Osteocyte (in vitro differentiated cells): Measurements from ENCODE around the gene TMPRSS11D. TPM values are rescaled to one million over a fixed set of nuclear protein-coding genes. Genes with fewer than 3 reads are reported as not detected.

Source experiments
- DNase-seq: peaks from one replicate; pipeline ENCODE4 v3.0.0; 2021; ENCODE audit warnings: mixed read lengths; ENCODE audit not compliant: unreplicated experiment; ENCODE audit errors: extremely low spot score
- H3K27ac Mint-ChIP-seq: one replicate; pipeline ENCODE4 v1.8.0; 2021; ENCODE audit warnings: mild to moderate bottlenecking, mixed read lengths; ENCODE audit not compliant: unreplicated experiment
- H3K27me3 Mint-ChIP-seq: one replicate; pipeline ENCODE4 v1.8.0; 2021; ENCODE audit warnings: mixed read lengths; ENCODE audit not compliant: unreplicated experiment
- H3K36me3 Mint-ChIP-seq: one replicate; pipeline ENCODE4 v1.8.0; 2021; ENCODE audit warnings: mixed read lengths; ENCODE audit not compliant: unreplicated experiment
- H3K4me1 Mint-ChIP-seq: one replicate; pipeline ENCODE4 v1.8.0; 2021; ENCODE audit warnings: mixed read lengths; ENCODE audit not compliant: unreplicated experiment
- H3K4me3 Mint-ChIP-seq: one replicate; pipeline ENCODE4 v1.8.0; 2021; ENCODE audit warnings: mild to moderate bottlenecking, moderate library complexity, mixed read lengths; ENCODE audit not compliant: unreplicated experiment
- H3K9me3 Mint-ChIP-seq: one replicate; pipeline ENCODE4 v1.8.0; 2021; ENCODE audit warnings: mixed read lengths; ENCODE audit not compliant: unreplicated experiment
- CTCF ChIP-seq: fragments of 200-600 bp; sonication (generic); IDR thresholded peaks from 2 replicates; pipeline ENCODE4 v1.5.0; 2021; ENCODE audit warnings: antibody characterized with exemption, mild to moderate bottlenecking, moderate library complexity
- total RNA-seq: library from RNA; stranded (reverse); gene quantifications from 2 replicates; pipeline ENCODE4 v1.2.1, GENCODE V29; 2021

Gene TMPRSS11D
- total RNA-seq, 1 donor from 2014 or later = not detected

- H3K4me3 Mint-ChIP-seq = no peak overlapping the region
- no peak for TF ChIP-seq CTCF
- peaks cover 35% of the 10 kb centered on the region for H3K27me3 Mint-ChIP-seq
- no peak overlapping the region for H3K27ac Mint-ChIP-seq
- no peak for DNase-seq
- no peaks in the 10 kb centered on the region for H3K9me3 Mint-ChIP-seq
- H3K4me1 Mint-ChIP-seq = no peaks in the 10 kb centered on the region
- no peaks in the 10 kb centered on the region for H3K36me3 Mint-ChIP-seq
Measured at GRCh38 chr4:67907650-67908049, 23.8 kb upstream of the TMPRSS11D start.

GRCh38 chr4:67899096-67899495 is 15.3 kb upstream of the TMPRSS11D start:
- no peak for TF ChIP-seq CTCF
- H3K4me3 Mint-ChIP-seq = no peak overlapping the region
- H3K27me3 Mint-ChIP-seq = peaks cover 7% of the 10 kb centered on the region
- H3K27ac Mint-ChIP-seq = no peak overlapping the region
- H3K4me1 Mint-ChIP-seq = no peaks in the 10 kb centered on the region
- H3K9me3 Mint-ChIP-seq = no peaks in the 10 kb centered on the region
- no peaks in the 10 kb centered on the region for H3K36me3 Mint-ChIP-seq
- DNase-seq = no peak

GRCh38 chr4:67897686-67898085 is 13.9 kb upstream of the TMPRSS11D start:
- Mint-ChIP-seq H3K27me3 (no peaks in the 10 kb centered on the region), H3K4me3 (no peak overlapping the region), H3K27ac (no peak overlapping the region), H3K4me1 (no peaks in the 10 kb centered on the region), H3K36me3 (no peaks in the 10 kb centered on the region), H3K9me3 (no peaks in the 10 kb centered on the region)
- no peak for DNase-seq
- no peak for TF ChIP-seq CTCF

GRCh38 chr4:67896421-67897065 is 12.7 kb upstream of the TMPRSS11D start:
- Mint-ChIP-seq H3K4me3 (no peak overlapping the region), H3K4me1 (no peaks in the 10 kb centered on the region), H3K27ac (no peak overlapping the region), H3K36me3 (no peaks in the 10 kb centered on the region), H3K9me3 (no peaks in the 10 kb centered on the region), H3K27me3 (no peaks in the 10 kb centered on the region)
- TF ChIP-seq CTCF = no peak
- no peak for DNase-seq

- TF ChIP-seq CTCF = no peak
- no peaks in the 10 kb centered on the region for H3K36me3 Mint-ChIP-seq
- no peak overlapping the region for H3K4me3 Mint-ChIP-seq
- H3K4me1 Mint-ChIP-seq = no peaks in the 10 kb centered on the region
- DNase-seq = no peak
- H3K9me3 Mint-ChIP-seq = no peaks in the 10 kb centered on the region
- H3K27me3 Mint-ChIP-seq = no peaks in the 10 kb centered on the region
- H3K27ac Mint-ChIP-seq = no peak overlapping the region
Measured at GRCh38 chr4:67894659-67895058, 10.9 kb upstream of the TMPRSS11D start.
